Stimulated activated CD4-positive, alpha-beta T cell treated with anti-CD3 and anti-CD28 coated beads, Interleukin-4, amount 100 ng/mL, for 1 hour (primary cell): ENCODE results near the gene TNIK.
"Not testable (repeated sequence)": the region's sequence is repeated elsewhere in the genome, so short reads cannot be mapped to it uniquely, and the experiment has no call there.

Experiments
- DNase-seq: peaks from one replicate; pipeline ENCODE4 v3.0.0-alpha.2; 2020

TNIK gene

DNA sequence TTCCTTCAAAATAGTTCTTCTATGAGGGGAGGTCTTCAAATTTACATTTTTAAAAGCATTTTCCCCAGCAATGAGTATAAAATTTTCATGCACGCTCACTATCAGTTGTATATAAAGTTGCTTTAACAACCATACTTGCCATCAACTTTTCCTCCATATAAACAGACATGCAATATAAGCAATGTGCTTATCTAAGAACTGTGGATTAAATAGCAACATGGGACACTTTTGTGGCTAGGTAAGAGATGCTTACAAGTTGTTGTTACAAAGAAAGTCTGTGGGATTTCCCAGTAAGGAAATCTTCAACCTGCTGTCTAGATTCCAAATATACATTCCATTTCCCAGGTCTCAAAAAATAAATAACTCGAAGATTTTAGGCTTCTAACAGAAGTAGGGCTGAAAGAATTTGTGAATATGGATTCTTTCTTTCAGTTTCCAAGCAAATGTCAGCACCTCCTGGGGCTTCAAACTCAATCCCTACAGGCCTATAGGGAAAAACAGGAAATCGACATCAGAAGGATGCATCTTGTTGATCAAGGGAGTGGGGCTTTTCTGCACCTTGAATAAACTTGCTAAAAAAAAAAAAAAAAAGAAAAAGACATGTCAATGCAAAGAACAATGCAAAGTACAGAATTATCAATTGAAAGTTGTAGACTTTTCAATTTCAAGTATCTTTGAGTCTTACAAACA, 16.1 kb downstream of the TNIK start:
- DNase-seq, result no peak

DNA sequence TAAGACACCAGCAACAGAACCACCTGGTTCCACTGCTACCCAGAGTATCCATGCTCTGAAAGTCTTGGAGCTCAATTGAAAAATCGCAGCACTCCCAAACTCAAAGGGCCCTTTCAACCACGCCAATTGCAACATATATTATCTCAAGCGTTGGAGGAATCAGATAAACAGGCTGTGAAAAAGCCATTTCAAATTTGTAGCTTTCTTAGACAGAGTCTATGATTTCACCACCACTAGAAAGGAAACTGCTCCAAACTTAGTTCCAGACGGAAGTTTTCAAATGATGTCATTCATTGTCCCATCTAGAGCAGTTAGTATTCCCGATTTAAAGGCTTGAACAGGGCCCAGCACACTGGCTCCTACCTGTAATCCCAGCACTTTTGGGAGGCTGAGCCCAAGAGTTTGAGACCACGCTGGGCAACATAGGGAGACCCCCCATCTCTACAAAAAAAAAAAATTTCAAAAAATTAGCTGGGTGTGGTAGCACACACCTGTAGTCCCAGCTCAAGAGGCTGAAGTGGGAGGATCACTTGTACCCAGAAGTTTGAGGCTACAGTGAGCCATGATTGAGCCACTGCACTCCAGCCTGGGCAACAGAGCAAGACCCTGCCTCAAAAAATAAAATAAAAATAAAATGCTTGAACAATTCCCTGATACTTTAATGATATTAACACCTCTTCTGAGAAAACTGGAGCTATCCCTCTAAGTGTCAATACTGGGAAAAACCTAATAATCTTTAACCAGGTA, 16.8 kb downstream of the TNIK start:
- no peak for DNase-seq

DNA sequence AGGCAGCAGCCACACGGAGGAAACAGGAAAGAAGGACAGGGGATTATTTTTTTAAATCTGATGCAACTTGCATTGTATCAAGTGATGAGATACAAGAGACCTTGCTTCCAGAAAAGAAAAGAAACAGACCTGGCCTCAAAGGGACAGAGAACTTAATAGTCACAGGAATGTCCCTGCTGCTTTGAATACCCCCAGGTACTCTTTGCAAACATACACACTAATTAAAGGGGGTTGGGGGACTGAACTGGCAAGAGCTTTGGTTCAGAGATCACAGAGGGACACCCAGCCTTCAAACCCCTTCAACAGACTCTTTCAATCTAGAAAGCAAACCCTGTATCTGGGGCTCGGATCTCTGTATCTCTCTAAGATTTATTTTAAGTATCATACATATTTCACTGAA, 18.0 kb downstream of the TNIK start:
- DNase-seq, result no peak

DNA sequence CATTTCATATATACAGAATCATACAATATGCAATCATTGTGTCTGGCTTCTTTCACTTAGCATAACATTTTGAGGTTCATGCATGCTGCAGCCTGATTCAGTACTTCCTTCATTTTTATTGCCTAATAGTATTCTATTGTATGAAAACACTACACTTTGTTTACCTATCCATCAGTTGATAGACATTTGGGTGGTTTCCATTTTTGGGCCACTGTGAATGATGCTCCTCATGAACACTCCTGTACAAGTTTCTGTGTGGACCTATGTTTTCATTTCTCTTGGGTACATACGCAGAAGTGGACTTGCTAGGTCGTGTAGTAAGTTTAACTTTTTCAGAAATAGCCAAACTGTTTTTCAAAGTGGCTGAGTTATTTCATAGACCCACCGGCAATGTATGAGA, 18.8 kb downstream of the TNIK start:
- no peak for DNase-seq

DNA sequence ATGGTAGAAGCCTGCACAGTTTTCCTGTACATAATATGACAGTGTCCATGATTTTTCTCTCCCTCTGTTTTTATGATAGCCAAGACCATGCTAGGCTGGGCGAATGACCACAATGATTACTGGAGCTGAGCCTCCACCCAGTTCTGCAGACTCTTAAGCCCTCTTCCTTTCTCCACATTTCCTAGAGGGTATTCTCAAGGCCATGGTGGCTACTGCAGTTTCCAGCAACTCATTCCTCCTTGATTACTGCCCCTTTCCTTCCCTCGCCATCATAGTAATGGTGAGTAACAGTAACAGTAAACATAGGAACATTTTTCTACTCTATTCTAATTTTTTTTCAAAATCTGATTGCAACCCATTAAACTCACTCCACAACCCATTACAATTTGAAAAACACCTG, 20.2 kb downstream of the TNIK start:
- no peak for DNase-seq

DNA sequence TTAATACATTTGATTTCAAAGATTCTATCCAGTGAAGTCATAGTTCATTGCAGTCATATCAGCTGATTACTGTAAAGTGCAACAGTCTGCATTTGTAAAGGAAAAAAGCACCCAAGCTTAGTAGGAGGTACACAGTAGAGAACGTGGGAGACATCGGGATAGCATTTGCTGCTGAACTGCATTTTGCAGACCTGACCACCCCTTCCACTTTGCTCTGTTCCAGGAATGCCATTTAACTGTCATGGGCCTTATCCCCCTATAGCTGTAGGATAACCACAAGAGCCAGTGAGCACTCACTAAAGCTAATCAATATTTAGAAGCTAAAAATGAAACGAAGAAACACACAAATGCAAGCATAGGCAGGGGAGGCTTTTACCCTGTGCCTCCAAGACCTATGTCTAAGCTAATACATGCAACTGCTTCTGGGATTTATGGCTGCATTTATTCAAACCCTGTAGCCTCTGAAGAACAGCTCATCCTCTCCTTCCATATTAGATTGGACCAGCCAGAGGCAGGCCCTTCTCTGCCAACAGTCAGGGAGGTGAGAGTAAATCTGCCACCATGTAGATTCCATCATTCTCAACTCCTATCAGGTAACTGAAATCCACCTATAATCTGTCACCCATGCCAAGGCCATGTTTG, 23.0 kb downstream of the TNIK start:
- DNase-seq, result no peak

DNA sequence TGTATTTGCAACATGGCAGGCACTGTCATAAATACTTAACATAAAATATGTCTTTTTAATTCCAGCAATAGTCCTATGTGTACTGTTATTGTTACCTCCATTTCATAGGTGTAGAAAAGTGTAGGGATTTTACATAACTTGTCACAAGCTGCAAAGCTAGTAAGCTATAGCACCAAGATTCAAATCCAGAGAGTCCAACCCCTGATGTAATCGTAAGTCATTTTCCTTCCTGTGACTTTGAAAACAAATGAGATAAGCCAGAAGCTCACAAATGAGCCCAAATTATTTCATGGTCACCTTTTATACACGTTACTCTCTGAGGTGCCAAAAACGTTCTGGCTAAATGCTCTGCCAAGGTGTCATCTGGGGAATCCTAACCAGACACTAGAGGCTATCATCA, 23.8 kb downstream of the TNIK start:
- no peak for DNase-seq

DNA sequence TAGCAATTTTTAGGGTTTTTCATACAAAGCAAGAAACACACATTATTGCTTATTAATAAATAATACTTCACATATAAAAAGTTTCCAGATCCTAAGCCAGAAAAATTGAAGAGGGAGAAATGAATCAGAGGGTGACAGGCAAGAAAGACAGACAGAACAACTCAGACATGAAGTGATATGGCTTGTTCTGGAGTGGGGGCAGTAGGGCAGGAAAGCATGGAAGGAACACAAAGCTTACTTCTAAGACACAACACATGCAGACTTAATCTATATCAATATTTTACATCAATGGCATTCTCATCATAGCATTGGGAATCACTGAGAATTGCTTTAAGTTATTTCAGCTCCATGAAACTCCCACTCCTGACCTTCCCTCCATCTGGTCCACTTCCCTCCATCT, 24.4 kb downstream of the TNIK start:
- no peak for DNase-seq

DNA sequence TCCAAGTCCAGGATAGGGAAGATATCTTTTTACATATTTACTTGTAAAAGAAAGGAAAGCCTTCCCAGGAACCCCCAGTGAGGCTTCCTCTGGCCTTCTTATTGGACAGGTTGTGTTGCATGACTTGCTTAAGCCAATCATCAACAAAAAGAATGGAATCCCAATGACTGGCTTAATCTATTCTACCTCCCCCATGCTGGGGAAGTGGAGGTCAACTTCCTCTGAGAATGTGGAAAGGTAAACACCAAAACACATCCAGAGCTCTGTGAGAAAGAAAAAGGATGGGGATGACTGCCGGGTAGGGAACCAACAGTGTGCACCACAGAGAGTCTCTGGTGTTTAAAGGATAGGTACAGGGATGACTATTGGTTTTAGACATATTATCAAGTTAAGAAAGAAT, 25.1 kb downstream of the TNIK start:
- DNase-seq, result no peak

DNA sequence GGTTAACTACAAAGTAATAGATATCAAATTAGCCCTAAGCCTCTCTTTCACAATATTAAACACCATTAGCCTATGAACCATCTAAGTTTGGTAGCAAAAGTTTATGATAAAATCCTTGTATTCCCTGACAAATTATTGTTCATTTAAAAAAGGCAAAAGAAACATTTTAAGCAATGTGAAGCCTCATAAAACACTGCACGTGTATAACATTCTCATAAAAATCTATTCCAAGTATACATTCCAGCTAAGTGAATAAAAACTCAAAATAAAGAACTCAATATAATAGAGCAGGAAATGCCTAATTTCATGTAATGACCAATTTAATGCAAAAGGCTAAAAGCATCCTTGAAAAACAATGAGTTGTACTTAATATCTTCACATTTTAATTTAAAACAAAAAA, 27.7 kb downstream of the TNIK start:
- no peak for DNase-seq

DNA sequence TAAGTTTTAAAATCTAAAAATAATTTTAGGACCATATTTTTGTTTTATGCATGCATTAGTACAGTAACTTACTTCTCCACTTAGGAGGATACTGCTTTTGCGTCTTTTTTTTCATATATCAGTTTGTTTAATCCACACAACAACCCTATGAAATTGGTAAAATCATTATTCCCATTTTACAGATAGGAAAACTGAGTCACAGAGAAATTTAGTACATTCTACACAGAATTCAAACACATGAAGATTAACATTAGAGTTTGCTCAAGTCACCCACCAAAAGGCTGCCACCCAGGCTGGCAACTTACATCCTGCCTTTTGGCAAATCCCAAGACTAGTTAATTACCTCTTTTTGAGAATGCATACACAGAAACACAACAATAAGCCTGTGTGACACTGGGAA, 28.7 kb downstream of the TNIK start:
- no peak for DNase-seq

DNA sequence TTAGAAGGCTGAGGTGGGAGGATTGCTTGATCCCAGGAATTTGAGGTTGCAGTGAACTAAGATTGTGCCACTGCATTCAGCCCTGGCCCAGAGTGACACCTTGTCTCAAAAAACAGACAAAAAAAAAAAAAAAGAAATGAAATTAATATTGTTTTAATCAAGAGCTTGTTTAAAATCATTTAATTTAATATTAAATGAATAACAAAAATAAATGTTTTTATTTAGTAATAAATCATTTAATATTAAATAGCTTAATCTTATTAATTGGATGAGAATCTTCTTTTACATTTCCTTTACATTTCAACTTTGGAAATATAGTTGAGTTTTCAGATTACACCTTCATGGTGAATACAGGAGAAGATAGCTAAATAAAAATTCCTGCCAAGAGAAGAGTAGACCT, 29.7 kb downstream of the TNIK start:
- no peak for DNase-seq

DNA sequence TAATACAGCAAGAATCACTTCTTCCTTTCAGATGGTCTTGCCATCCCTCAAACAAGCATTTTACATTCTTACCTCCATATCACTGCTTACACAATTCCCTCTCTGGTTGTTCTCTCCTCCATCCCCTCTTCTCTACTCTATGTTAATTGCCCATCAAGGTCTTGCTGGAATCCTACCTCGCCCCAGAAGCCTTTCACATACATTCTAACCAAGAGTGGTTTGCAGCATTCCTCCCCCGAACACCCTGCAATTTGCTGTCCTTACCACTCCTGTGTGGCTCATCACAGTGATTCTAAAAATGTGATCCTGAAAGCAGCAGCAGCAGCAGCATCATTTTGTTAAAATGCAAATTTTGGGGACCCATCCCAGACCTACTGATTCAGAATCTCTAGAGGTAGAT, 30.6 kb downstream of the TNIK start:
- DNase-seq, result no peak

DNA sequence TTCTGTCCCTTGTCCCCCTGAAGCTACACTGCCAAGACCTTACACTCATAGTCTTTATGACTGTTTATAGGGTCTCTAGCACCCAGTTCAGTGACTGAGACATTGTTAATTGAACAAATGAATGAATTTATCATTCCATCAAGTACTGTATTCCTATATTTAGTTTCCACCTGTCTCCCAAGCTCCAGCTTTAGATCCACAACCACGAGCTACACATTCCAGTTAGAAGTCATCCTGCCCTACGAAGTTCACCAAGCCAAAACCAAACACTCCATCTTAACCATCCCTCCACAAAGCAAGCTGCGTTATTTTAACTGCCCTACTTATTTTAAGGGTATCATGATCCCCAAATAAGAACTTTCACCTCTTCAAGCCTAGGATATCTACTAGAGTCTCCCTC, 31.3 kb downstream of the TNIK start:
- no peak for DNase-seq

DNA sequence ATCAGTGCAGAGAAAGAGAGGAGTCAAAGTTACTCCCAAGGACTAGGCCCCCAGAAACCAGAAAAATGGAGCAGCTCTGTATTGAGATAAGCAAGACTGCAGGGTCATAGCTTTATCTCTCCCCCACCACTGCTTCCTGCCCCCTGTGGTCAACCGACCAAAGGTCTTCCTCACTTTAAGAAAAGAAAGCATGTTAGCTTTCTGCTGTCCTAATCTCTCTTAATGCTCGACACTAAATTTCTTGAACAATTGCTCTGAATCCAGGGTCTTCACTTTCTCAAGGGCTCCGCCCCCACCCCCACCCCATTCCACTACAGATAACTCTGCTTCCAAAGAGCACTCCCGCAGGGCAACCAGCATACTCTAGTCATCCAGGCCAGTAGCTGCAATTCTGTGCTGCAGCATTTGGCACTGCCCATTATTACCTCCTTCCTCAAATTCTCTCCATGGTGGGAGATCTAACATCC, 31.9 kb downstream of the TNIK start:
- no peak for DNase-seq

DNA sequence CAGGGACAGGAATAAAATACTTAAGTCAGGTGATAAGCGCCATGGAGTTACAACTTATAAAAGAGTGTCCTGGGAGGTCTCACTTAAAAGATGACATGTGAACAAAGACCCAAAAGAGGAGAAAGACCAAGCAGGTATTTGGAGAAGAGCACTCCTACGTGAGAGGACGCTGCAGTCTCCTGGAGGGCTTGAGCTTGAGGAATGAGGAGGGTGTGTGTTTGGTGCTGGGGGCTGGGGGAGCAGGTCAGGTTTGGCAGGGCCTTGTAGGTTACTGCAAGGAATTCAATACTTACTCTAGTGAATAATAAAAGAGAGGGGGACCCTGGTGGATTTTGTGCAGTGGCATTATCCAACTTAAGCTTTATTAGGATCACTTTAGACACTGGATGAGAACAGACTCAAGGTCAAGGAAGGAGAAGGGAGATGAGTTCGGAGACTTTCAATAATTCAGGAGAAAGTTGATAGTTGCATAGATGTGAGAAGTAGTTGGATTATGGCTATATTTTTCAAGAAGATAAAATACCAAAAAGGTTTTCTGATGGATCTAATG, 32.4 kb downstream of the TNIK start:
- DNase-seq, result no peak

DNA sequence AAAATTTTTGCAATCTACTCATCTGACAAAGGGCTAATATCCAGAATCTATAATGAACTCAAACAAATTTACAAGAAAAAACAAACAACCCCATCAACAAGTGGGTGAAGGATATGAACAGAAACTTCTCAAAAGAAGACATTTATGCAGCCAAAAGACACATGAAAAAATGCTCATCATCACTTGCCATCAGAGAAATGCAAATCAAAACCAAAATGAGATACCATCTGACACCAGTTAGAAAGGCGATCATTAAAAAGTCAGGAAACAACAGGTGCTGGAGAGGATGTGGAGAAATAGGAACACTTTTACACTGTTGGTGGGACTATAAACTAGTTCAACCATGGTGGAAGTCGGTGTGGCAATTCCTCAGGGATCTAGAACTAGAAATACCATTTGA, 36.1 kb downstream of the TNIK start:
- not testable (repeated sequence) for DNase-seq

DNA sequence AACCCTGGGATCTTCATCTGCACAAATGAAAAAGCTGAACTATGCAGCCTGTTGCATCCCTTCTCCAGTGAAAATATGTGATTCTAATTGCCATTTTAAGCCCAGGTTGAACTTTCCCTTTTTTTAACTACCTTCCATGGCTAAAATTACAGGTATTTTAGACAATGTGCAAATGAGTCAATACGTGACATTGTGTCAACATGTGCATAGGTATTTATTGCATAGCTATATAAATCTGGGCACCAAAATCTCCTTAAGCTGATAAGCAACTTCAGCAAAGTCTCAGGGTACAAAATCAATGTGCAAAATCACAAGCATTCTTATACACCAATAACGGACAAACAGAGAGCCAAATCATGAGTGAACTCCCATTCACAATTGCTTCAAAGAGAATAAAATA, 37.4 kb downstream of the TNIK start:
- DNase-seq, result not testable (repeated sequence)

DNA sequence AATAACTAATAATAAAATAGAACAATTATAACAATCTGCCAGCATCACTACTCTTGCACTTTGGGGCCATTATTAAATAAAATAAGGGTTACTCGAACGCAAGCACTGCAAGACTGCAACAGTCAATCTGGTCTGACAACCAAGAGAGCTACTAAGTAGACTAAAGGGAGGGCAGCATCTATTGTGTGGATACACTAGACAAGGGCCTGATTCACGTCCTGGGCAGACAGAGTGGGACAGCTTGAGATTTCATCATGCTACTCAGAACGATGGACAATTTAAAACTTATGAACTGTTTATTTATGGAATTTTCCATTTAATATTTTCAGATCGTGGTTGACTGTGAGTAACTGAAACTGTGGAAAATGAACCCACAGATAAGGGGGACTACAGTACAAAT, 39.5 kb downstream of the TNIK start:
- no peak for DNase-seq

DNA sequence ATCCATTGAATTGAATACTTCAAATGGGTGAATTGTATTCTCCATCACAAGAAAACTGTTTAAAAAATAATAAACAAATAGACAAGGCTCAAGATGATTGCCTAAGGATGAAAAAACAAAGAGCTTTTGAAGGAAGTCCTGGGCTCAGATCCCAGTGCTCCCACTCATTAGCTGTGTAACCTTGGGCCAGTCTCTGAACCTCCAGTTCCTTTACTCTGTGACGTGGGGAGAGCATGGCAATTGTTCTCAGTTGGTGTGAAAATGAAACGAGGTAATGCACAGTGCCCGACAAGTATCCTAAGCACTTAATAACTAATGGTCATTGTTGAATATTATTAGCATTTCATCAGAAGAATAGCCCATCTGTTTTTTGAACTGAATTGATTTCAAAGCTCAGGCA, 40.7 kb downstream of the TNIK start:
- DNase-seq, result no peak

DNA sequence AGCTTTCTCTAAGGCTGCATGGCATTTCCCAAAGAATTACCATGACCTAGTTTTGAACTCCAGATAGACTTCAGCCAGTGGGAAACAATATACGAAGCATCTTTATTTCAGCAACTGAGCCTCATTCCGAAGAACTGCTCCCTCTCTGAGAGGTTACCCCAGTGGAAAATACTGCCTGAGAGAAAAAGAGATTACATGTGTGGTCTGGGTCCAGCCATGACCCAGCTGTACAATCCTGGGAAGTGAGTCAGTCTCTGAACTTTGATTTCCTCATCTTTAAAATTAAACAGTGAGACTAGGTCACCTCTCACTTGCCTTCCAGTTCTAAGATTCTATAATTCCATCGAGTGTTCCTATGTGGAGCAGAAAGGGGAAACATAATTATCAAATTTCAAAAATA, 42.4 kb downstream of the TNIK start:
- DNase-seq, result no peak

DNA sequence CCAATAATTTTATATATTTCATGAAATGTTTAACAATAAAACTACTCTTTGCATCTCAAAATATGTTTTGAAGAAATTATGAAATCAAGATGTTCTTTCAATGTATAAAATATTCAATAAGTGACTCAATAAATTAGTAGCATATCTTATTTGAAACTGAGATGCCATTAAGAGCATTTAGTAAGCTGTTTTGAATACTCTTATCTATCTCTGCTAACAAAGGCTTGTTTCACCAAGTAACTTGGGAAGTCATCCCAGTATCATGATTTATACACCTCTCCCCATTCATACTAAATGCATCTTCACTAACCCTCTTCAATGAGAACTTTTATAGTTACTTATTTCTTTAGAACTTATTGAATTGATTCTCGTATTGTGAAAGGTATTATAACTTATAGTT, 43.1 kb downstream of the TNIK start:
- no peak for DNase-seq

DNA sequence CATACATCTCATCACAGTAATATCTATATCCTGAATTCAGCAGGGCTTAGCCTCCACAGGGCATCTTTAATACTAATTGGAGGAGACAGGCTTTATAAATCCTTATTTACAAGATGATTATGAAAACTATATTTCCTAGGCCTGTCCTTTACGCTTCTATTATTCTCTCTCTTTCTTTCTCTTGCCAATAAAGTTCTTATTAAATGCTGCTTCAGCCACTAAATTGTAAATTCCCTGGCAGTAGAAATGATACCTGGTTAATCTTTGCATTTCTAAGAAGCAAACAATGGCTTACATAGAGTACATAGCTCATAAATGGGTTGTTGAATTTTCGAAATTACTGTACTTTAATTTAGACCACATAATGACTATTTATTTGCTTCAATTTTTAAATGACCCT, 43.5 kb downstream of the TNIK start:
- DNase-seq, result no peak

DNA sequence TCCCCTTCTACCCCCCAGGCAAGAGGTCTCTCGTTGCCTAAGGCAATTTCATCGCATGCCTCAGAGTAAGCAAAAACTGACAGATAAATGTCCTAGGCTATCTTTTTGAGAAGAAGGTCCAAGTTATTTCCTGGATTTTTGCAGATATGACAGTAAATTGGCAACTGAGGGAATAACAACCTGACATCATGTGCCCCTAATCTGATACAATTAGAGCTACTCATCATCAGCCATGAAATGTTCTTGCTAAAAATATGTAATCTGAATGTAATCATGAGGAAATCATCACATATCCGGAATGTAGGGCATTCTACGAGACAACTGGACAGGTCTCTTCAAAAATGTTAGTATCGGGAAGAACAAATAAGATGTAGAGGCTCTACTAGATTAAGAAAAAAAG, 44.1 kb downstream of the TNIK start:
- DNase-seq, result no peak
